Ascending aorta (tissue), 2 donors: Measurements from ENCODE around the gene SLC44A1. TPM values are rescaled to one million over a fixed set of nuclear protein-coding genes. Genes with fewer than 3 reads are reported as not detected.

Experiments
- DNase-seq, 2 donors: peaks; one replicate each; pipeline ENCODE4 v3.0.0-alpha.2; 2019; ENCODE audit warnings: low spot score in 2 of 2
- H3K27ac ChIP-seq, 2 donors: fragments of 200-600 bp; sonication (generic); one replicate each; pipeline ENCODE4 v1.5.1; 2016 to 2017; ENCODE audit warnings: mild to moderate bottlenecking in 1 of 2
- H3K27me3 ChIP-seq: fragments of 200-600 bp; sonication (generic); one replicate; pipeline ENCODE4 v1.5.1; 2017
- H3K36me3 ChIP-seq, 2 donors: fragments of 200-600 bp; sonication (generic); one replicate each; pipeline ENCODE4 v1.5.1; 2016
- H3K4me1 ChIP-seq, 2 donors: fragments of 200-600 bp; sonication (generic); one replicate each; pipeline ENCODE4 v1.5.1; 2016 to 2017; ENCODE audit warnings: mild to moderate bottlenecking in 1 of 2
- H3K4me3 ChIP-seq, 2 donors: fragments of 200-600 bp; sonication (generic); one replicate each; pipeline ENCODE4 v1.5.1; 2016 to 2017; ENCODE audit warnings: mild to moderate bottlenecking in 1 of 2
- H3K9me3 ChIP-seq, 2 donors: fragments of 200-600 bp; sonication (generic); one replicate each; pipeline ENCODE4 v1.5.1; 2016
- intact Hi-C: fragments of 100-400 bp; cut with DNase I; formaldehyde crosslinking; loops from one replicate; pipeline ENCODE4 v1.15.1; 2023
- total RNA-seq: library from RNA; depleted of rRNA; stranded (reverse); fragments of >200 nt; gene quantifications from one replicate; pipeline ENCODE4 v1.1.0, GENCODE V29; 2016
- TF ChIP-seq, protein P1 (sequence below), 3 experiments: fragments of 200-600 bp in 2 of 3; fragments of 450-650 bp in 1 of 3; sonication (generic) in 2 of 3; IDR thresholded peaks; one replicate each; pipeline ENCODE4 v1.5.1; 2016 to 2019; ENCODE audit warnings: antibody characterized with exemption in 3 of 3, mild to moderate bottlenecking in 1 of 3, moderate library complexity in 1 of 3

SLC44A1 gene
- total RNA-seq, 1 donor from 2014 or later: 26.5 TPM

DNA sequence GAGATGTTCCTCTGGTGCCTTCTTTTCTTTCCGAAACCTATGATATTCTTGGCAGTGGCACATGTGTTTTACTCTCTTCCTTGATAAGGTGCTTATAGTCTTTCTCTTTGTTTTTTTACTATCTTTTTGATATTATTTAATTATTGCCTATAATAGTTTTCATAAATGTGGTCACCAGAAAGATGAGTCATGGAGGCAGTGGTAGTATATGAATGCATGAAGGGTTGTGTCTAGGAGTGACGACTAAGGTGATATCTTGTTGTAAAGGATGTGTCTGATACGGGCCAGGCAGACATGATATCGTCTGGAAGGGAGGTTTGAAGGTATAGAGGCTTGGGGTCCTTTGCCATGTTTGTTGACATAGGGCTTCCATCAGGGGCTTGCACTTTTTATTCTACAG, 36.8 kb downstream of the SLC44A1 start:
- intact Hi-C loops: no loop called here
- no peaks in the 10 kb centered on the region for H3K27me3 ChIP-seq
- TF ChIP-seq, protein P1, sequence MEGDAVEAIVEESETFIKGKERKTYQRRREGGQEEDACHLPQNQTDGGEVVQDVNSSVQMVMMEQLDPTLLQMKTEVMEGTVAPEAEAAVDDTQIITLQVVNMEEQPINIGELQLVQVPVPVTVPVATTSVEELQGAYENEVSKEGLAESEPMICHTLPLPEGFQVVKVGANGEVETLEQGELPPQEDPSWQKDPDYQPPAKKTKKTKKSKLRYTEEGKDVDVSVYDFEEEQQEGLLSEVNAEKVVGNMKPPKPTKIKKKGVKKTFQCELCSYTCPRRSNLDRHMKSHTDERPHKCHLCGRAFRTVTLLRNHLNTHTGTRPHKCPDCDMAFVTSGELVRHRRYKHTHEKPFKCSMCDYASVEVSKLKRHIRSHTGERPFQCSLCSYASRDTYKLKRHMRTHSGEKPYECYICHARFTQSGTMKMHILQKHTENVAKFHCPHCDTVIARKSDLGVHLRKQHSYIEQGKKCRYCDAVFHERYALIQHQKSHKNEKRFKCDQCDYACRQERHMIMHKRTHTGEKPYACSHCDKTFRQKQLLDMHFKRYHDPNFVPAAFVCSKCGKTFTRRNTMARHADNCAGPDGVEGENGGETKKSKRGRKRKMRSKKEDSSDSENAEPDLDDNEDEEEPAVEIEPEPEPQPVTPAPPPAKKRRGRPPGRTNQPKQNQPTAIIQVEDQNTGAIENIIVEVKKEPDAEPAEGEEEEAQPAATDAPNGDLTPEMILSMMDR (IDR thresholded peaks at IDR 0.05): no peak

DNA sequence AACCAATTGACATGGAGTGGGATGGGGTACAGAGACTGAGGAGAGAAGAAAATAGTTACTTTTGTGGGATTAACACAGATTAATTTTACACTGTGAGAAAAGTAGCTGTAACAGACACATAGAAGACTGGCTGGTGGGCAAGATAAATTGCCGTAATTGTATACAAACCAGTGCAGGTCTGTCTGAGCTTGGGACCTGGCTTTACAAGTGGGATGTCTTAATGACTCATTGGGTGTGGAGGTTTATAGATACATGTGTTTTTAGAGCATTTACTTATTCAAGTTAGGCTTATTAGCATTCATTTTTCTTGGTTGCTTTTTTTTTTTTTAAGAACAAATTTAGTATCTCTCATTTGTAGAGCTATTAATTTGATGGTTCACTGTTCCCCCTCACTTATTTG, 37.5 kb downstream of the SLC44A1 start:
- TF ChIP-seq, protein P1 (IDR thresholded peaks at IDR 0.05): no peak
- intact Hi-C loops: no loop called here
- DNase-seq: no peak
- Histone ChIP-seq H3K27ac (no peak overlapping the region), H3K4me1 (no peaks in the 10 kb centered on the region), H3K36me3 (no peaks in the 10 kb centered on the region), H3K9me3 (no peaks in the 10 kb centered on the region), H3K4me3 (no peak overlapping the region), H3K27me3 (no peaks in the 10 kb centered on the region)

More for the DNA sequence above, 36.8 kb downstream of the SLC44A1 start:
- no peak overlapping the region for H3K4me3 ChIP-seq
- no peak for DNase-seq
- H3K36me3 ChIP-seq: no peaks in the 10 kb centered on the region
- no peaks in the 10 kb centered on the region for H3K4me1 ChIP-seq
- no peak overlapping the region for H3K27ac ChIP-seq
- no peaks in the 10 kb centered on the region for H3K9me3 ChIP-seq

DNA sequence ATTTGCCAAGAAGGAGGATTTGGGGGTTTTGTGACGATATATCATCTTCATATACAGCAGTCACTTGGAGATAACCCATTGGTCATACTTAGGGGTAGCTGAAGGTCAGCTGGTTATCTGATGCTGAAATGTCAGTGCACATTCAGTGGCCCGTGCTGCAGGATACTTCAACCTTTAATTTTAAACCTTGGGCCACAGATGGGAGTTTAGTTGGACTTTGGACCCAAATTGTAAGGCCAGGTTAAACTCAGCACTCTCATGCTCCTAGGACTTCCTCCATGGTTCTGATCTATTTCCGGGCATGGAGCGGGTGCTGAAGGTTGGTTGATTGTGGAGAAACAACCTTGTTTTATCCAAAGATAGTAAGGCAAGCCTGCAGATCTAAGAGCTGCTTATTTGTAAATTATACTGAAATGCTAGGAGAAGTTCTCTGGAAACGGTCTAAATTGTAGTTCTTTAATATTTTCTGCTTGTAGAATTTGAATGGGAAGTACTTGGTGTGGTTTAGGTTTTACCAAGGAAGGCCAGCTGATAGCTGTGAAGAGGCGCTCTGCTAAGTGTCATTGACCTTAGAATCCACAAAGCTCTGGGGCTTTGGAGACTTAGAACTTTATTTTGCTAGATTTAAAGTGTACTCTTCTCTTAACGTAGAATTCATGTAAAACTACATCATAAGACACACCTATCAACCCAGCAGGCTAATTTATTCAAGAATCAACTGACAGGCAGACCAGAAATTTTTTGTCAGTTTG, 38.6 kb downstream of the SLC44A1 start:
- Histone ChIP-seq H3K27me3 (no peaks in the 10 kb centered on the region), H3K4me3 (no peak overlapping the region), H3K9me3 (no peaks in the 10 kb centered on the region), H3K36me3 (no peaks in the 10 kb centered on the region), H3K27ac (no peak overlapping the region), H3K4me1 (no peaks in the 10 kb centered on the region)
- DNase-seq: no peak
- intact Hi-C loops: no loop called here
- TF ChIP-seq, protein P1 (IDR thresholded peaks at IDR 0.05): no peak

DNA sequence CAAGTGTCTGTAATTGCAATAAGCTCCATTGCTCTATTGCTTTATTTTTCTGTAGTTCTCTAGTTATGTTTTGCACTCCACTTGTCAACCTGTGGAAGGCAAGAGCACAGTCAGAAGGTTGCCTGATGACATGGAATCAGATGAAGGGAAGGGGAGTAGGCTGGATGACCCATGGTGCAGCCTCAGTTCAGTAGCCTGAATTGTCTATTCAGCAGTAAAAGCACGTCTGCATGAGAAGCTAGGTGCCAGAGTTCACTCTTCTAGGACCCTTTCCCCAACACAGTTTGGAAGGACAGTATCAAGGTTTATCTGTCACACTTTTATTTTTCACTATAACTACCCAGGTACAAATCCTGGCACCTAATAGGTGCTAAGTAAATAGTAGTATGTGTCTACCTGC, 39.3 kb downstream of the SLC44A1 start:
- H3K36me3 ChIP-seq: no peaks in the 10 kb centered on the region
- H3K4me3 ChIP-seq: no peak overlapping the region
- H3K9me3 ChIP-seq: no peaks in the 10 kb centered on the region
- no peak overlapping the region for H3K27ac ChIP-seq
- intact Hi-C loops: no loop called here
- H3K27me3 ChIP-seq: no peaks in the 10 kb centered on the region
- DNase-seq: no peak
- TF ChIP-seq, protein P1 (IDR thresholded peaks at IDR 0.05): no peak
- H3K4me1 ChIP-seq: no peaks in the 10 kb centered on the region

DNA sequence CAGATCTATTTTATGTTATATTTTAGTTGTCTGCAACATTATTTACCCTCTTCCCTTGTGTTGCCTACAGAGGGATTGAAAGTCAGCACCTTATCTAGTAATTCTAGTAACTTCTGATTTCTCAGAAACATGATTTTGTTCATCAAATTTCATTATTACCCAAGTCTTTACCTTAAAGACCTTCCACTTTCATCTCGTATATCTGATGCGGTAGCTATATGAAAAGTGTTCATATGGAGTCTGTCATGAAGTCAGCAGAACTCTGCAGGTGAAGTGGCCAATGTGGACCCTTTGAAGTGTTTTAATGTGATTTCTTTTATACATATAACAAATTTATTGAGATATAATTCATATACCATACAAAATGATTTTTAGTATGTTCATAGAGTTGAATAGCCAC, 40.0 kb downstream of the SLC44A1 start:
- no peaks in the 10 kb centered on the region for H3K27me3 ChIP-seq
- TF ChIP-seq, protein P1 (IDR thresholded peaks at IDR 0.05): no peak
- no peaks in the 10 kb centered on the region for H3K4me1 ChIP-seq
- H3K4me3 ChIP-seq: no peak overlapping the region
- DNase-seq: no peak
- intact Hi-C loops: no loop called here
- H3K27ac ChIP-seq: no peak overlapping the region
- no peaks in the 10 kb centered on the region for H3K36me3 ChIP-seq
- H3K9me3 ChIP-seq: no peaks in the 10 kb centered on the region
